ENCODE results near the gene MOB1A.

MOB1A gene

DNA sequence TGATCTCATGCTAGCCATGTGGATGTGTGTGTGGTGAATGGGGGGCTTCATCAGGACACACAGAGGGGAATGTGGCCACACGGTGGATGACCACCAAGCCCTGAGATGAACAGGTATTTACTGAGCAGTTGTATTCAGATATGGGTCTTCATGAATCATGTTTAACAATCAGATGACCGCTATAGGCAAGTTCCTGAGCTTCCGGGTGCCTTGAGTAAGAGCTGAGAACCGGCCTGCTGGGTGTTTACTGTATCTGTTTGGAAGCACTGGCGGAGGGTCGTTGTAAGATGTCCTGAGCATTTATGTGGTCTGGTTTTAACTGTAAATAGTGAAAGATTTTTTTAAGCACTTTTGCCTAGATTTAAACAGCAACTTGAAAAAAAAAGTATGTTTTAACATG, 74.9 kb downstream of the MOB1A start:
- DNase-seq (ENCODE audit: low read depth) = no peak
